ENCODE measurements around the gene LRFN2.

Gene LRFN2

GRCh38 chr6:40353197-40353966 is 233.8 kb downstream of the LRFN2 start:
- no peak for DNase-seq (ENCODE audit: extremely low read depth in 1 of 2, low read depth in 1 of 2)

GRCh38 chr6:40352527-40353170 is 234.5 kb downstream of the LRFN2 start:
- DNase-seq (ENCODE audit: extremely low read depth in 1 of 2, low read depth in 1 of 2): no peak

- DNase-seq (ENCODE audit: extremely low read depth in 1 of 2, low read depth in 1 of 2): no peak
Observed at GRCh38 chr6:40352006-40352405, 235.2 kb downstream of the LRFN2 start.

DNA sequence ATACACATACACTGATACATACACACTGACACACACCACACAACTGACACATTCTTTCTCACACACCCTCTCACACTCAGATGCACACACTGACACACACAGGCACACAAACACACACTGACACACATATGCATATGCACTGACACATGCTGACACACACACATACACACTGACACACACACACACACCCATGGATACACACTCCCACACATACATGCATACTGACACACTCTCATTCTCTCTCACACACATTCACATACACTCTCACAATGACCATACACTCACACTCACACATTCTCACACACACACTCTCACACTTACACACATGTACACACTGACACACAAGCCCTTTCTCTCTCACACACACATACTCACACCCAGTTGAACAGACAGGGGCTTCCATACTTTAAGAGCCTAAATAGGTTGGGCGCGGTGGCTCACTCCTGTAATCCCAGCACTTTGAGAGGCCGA is 236.4 kb downstream of the LRFN2 start:
- no peak for DNase-seq (ENCODE audit: extremely low read depth in 1 of 2, low read depth in 1 of 2)

- DNase-seq (ENCODE audit: extremely low read depth in 1 of 2, low read depth in 1 of 2): no peak
Observed at GRCh38 chr6:40349901-40350746, 237.0 kb downstream of the LRFN2 start.

DNA sequence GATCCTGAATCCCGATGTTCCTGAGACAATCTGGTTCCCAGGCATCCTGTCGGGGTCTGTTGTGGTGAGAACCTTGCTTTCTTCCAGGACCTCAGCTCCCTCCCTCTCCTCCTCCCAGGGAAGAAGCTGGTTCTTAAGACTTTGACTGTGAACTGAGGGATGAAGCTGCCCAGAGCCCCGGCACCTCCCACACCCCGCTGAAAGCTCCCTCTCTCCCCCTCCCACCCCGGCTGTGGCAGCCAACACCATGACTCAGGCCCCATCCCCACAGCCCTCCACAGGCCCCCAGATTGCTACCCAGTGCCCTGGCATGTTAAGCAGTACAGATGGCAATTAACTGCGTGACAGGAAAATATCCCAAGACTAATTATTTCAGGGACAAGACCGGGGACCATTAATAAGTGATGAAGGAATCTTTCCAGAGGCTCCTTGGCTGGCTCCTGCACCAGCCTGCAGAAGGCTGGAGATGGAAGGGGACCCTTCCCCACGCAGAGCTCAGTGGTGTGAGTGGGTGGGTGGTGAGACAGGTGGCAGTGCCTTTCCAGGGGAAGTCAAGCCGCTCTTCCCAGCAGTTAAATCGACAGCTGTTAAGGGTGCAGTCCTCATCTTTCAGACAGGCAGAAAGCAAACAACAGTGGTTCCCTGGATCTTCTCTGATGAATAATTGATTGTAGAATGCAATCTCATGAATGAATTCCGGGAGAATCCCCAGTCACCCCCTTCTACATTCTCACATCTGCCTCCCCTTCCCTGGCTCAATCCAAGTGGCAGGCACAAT is 237.9 kb downstream of the LRFN2 start:
- DNase-seq (ENCODE audit: extremely low read depth in 1 of 2, low read depth in 1 of 2): no peak

DNA sequence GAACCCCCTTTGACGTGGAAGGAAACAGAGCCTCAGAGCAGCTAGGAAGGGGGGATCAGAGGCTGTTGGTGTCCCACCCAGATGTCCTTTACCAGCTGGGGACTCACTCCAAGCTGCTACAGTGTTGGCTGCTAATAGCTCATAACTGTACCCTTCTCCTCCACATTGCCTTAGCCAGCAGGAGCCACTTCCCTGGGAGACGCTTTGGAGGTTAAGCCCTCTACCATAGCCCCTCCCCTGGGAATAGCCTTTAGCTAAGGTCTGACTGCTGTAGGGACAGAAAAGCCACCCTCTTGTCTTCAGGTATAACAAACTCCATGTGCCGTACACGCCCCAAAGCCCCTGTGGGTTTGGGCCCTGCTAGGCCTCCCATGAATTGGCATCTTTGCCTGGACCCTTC is 238.6 kb downstream of the LRFN2 start:
- DNase-seq (ENCODE audit: extremely low read depth in 1 of 2, low read depth in 1 of 2): no peak

DNA sequence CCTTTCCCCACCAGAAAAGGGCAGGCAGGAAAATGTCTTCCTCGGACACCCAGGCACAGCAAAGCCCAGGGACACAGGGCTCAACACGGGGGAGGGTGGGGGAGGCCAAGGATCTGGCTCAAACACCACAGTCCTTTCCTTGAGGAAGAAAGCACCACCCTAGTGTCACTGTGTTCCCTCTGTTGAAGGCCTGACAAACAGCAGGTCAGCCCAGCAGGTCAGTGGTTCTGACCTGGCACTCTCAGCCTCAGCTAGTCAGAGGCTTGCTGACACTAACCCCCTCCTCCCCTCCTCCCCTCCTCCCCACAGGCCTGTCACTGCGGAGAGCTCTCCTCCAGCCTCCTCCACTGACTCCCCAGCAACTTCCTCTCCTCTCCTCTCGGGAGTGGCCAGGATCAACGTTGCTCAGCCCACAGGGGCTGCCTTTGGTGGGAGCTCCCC is 239.6 kb downstream of the LRFN2 start:
- DNase-seq (ENCODE audit: extremely low read depth in 1 of 2, low read depth in 1 of 2): no peak

- no peak for DNase-seq (ENCODE audit: extremely low read depth in 1 of 2, low read depth in 1 of 2)
Observed at GRCh38 chr6:40346246-40346645, 240.9 kb downstream of the LRFN2 start.

DNA sequence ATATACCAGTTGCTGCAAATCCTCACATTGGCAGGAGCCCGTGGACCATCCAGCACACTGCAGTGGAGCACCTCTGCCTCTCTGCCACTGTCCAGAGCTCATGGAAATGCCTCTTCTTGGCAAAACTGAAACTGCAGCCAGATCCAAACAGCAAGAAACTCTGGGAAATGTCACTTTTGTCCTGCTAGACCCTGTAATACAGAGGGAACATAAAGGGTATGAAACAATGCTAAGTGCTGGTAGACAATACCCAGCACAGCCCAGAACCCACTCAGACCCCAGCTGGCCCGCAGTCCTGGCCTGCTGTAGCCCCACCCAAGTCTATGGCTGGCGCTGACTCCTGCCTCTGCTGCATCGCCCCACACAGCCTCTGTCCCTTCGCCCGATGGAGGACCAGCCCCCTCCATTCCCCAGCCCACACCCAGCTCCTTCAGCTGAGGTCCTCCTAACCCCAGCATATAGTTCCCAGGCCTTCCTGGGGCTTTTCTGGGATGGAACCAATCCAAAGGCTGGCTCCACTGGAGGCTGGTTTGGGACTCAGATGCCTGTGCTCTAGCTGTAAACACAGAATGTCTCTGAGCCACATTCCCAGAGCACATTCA is 242.5 kb downstream of the LRFN2 start:
- no peak for DNase-seq (ENCODE audit: extremely low read depth in 1 of 2, low read depth in 1 of 2)

GRCh38 chr6:40343877-40344565 is 243.1 kb downstream of the LRFN2 start:
- no peak for DNase-seq (ENCODE audit: extremely low read depth in 1 of 2, low read depth in 1 of 2)

GRCh38 chr6:40343318-40343876 is 243.8 kb downstream of the LRFN2 start:
- DNase-seq (ENCODE audit: extremely low read depth in 1 of 2, low read depth in 1 of 2): no peak

DNA sequence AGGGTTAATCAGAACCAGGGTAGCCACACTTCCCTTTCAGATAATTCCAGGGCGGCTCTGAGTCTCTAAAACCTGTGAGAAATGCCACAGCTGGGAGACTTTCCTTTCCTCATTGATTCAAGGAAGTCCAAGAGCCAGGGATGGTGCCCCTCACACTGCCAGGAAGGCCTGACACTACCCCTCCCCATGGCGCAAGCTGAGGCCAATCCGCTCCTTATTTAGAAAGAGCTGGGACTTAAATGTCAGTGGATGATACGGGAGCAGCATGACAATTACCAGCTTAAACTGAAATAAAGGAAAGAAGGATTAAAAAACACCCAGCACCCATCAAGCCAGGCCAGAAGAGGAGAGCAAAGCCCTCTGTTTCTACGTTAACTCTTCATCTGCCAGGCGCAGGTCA is 244.4 kb downstream of the LRFN2 start:
- no peak for DNase-seq (ENCODE audit: extremely low read depth in 1 of 2, low read depth in 1 of 2)

- no peak for DNase-seq (ENCODE audit: extremely low read depth in 1 of 2, low read depth in 1 of 2)
Observed at GRCh38 chr6:40341726-40342125, 245.4 kb downstream of the LRFN2 start.
